Trophoblast cell (in vitro differentiated cells and primary cell): ENCODE results near the gene COMMD4.

ENCODE experiments used
- DNase-seq, 2 donors: peaks; one replicate each; pipeline ENCODE4 v3.0.0-alpha.2; 2016
- H2AFZ ChIP-seq: 2 replicates; pipeline ENCODE4 v1.6.1; 2013; ENCODE audit warnings: low read length, moderate library complexity, mild to moderate bottlenecking; ENCODE audit not compliant: insufficient read depth, poor library complexity
- H2AK5ac ChIP-seq: 2 replicates; pipeline ENCODE4 v1.6.1; 2013; ENCODE audit warnings: mild to moderate bottlenecking, low read length
- H2BK120ac ChIP-seq: 2 replicates; pipeline ENCODE4 v1.6.1; 2013; ENCODE audit warnings: low read length, mild to moderate bottlenecking, moderate library complexity; ENCODE audit not compliant: insufficient read depth, poor library complexity
- H2BK12ac ChIP-seq: 2 replicates; pipeline ENCODE4 v1.6.1; 2013; ENCODE audit warnings: mild to moderate bottlenecking, low read length, moderate library complexity
- H2BK5ac ChIP-seq: 2 replicates; pipeline ENCODE4 v1.6.1; 2013; ENCODE audit warnings: low read length, low read depth, moderate library complexity, mild to moderate bottlenecking; ENCODE audit not compliant: poor library complexity
- H3K14ac ChIP-seq: 2 replicates; pipeline ENCODE4 v1.6.1; 2013; ENCODE audit warnings: mild to moderate bottlenecking, low read length
- H3K18ac ChIP-seq: 2 replicates; pipeline ENCODE4 v1.6.1; 2013; ENCODE audit warnings: mild to moderate bottlenecking, low read length
- H3K23ac ChIP-seq: 2 replicates; pipeline ENCODE4 v1.6.1; 2013; ENCODE audit warnings: low read length
- H3K27ac ChIP-seq: 2 replicates; pipeline ENCODE4 v1.5.1; 2013; ENCODE audit warnings: low read depth, mild to moderate bottlenecking, inconsistent platforms, low read length, moderate library complexity
- H3K27me3 ChIP-seq: 2 replicates; pipeline ENCODE4 v1.6.1; 2013; ENCODE audit warnings: inconsistent platforms, mild to moderate bottlenecking, low read length, moderate library complexity; ENCODE audit not compliant: insufficient read depth
- H3K36me3 ChIP-seq, 2 experiments: 1 replicate in 1 of 2; 2 replicates in 1 of 2; pipeline ENCODE4 v1.6.1; 2013; ENCODE audit warnings: low read length in 2 of 2, mild to moderate bottlenecking in 2 of 2, moderate library complexity in 1 of 2; ENCODE audit not compliant: insufficient read depth in 2 of 2, control insufficient read depth in 1 of 2
- H3K4ac ChIP-seq: 2 replicates; pipeline ENCODE4 v1.6.1; 2013; ENCODE audit warnings: low read depth, mild to moderate bottlenecking, low read length, moderate library complexity
- H3K4me1 ChIP-seq, 2 experiments: 1 replicate in 1 of 2; 2 replicates in 1 of 2; pipeline ENCODE4 v1.6.1; 2013; ENCODE audit warnings: low read length in 2 of 2, mild to moderate bottlenecking in 2 of 2, moderate library complexity in 1 of 2; ENCODE audit not compliant: insufficient read depth in 2 of 2, control insufficient read depth in 1 of 2
- H3K4me2 ChIP-seq: 2 replicates; pipeline ENCODE4 v1.6.1; 2013; ENCODE audit warnings: inconsistent platforms, mild to moderate bottlenecking, low read length, moderate library complexity
- H3K4me3 ChIP-seq: 2 replicates; pipeline ENCODE4 v1.5.1; 2013; ENCODE audit warnings: mild to moderate bottlenecking, low read depth, low read length, inconsistent platforms
- H3K79me1 ChIP-seq: one replicate; pipeline ENCODE4 v1.6.1; 2013; ENCODE audit warnings: low read length
- H3K79me2 ChIP-seq: 2 replicates; pipeline ENCODE4 v1.6.1; 2013; ENCODE audit warnings: low read length, mild to moderate bottlenecking; ENCODE audit not compliant: control insufficient read depth, insufficient read depth, poor library complexity
- H3K9ac ChIP-seq: 2 replicates; pipeline ENCODE4 v1.6.1; 2013; ENCODE audit warnings: mild to moderate bottlenecking, low read length
- H3K9me3 ChIP-seq: 2 replicates; pipeline ENCODE4 v1.6.1; 2013; ENCODE audit warnings: low read depth, mild to moderate bottlenecking, control low read depth, inconsistent platforms, low read length; ENCODE audit not compliant: insufficient read depth
- H4K12ac ChIP-seq: 2 replicates; pipeline ENCODE4 v1.6.1; 2013; ENCODE audit warnings: low read depth, mild to moderate bottlenecking, low read length, moderate library complexity
- H4K8ac ChIP-seq: 2 replicates; pipeline ENCODE4 v1.6.1; 2013; ENCODE audit warnings: low read depth, mild to moderate bottlenecking, low read length, moderate library complexity
- H4K91ac ChIP-seq: one replicate; pipeline ENCODE4 v1.6.1; 2013; ENCODE audit warnings: low read depth, mild to moderate bottlenecking, low read length, moderate library complexity
- WGBS: extraction: QIAGEN DNeasy Blood & Tissue Kit; methylation state at CpG from one replicate; pipeline ENCODE4 v1.1.7; 2013; ENCODE audit warnings: missing lambda C conversion rate; ENCODE audit not compliant: insufficient read length, insufficient coverage; ENCODE audit errors: extremely low coverage; 5-methylcytosine and 5-hydroxymethylcytosine counted together

Gene COMMD4

DNA sequence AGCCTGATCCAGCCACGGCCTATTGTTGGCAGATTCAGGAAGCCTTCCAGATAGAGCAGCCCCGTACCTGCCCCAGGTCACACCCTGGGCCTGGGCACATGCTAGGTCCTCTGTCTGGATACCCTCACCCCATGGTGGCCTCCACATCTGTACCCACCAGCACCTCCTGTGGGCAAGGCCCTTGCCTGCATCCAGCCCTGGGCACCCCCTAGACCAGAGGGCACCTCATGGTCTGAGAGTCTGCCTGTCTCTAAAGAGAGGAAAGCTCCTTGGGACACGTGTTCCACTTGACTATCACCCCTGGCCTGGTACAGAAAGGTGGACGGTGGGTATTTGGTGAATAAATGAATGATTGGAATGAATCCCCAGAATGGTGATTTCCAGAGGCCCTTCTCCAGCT is 8.9 kb upstream of the COMMD4 start:
- no peak overlapping the region for H2BK5ac ChIP-seq
- H3K18ac ChIP-seq: no peak overlapping the region
- no peak overlapping the region for H3K23ac ChIP-seq
- H4K8ac ChIP-seq: no peak overlapping the region
- H4K91ac ChIP-seq: no peak overlapping the region
- H2AFZ ChIP-seq: no peak overlapping the region
- no peak overlapping the region for H3K4me3 ChIP-seq
- H3K79me1 ChIP-seq: no peaks in the 10 kb centered on the region
- no peak overlapping the region for H3K9ac ChIP-seq
- H3K4me2 ChIP-seq: no peak overlapping the region
- H3K14ac ChIP-seq: no peak overlapping the region
- H3K36me3 ChIP-seq: no peaks in the 10 kb centered on the region
- no peaks in the 10 kb centered on the region for H3K4me1 ChIP-seq
- WGBS: no CpG with 5 or more reads among the region's 4 CpGs
- H3K27ac ChIP-seq: no peak overlapping the region
- no peak overlapping the region for H2BK120ac ChIP-seq
- no peak overlapping the region for H2AK5ac ChIP-seq
- no peak for DNase-seq
- H3K9me3 ChIP-seq: no peaks in the 10 kb centered on the region
- no peaks in the 10 kb centered on the region for H3K27me3 ChIP-seq
- H3K79me2 ChIP-seq: no peaks in the 10 kb centered on the region
- no peak overlapping the region for H4K12ac ChIP-seq
- H3K4ac ChIP-seq: no peak overlapping the region
- H2BK12ac ChIP-seq: no peak overlapping the region

DNA sequence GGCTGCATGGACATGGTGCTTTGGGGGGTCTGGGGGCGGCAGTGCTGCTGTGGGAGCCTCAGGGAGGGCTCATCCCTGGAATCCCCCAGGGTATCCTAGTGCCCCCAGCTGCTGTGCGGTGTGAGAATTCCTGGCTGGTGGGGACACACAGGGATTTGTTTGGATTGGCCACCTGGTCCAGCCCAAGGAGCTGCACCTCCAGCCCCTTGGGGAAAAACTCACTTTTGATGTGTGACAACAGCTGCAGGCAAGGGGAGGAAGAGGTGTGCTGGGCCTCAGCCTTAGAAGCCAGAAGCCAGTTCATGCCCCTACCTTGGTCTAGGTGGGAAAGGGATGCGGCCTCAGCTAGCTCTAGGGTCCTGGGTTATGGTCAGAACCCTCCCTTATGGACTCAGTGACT is 8.4 kb upstream of the COMMD4 start:
- no peaks in the 10 kb centered on the region for H3K79me1 ChIP-seq
- H2AK5ac ChIP-seq: no peak overlapping the region
- H3K18ac ChIP-seq: no peak overlapping the region
- no peaks in the 10 kb centered on the region for H3K4me1 ChIP-seq
- H3K36me3 ChIP-seq: no peaks in the 10 kb centered on the region
- no peak overlapping the region for H4K8ac ChIP-seq
- H2BK5ac ChIP-seq: no peak overlapping the region
- H3K9ac ChIP-seq: no peak overlapping the region
- no peak overlapping the region for H2BK120ac ChIP-seq
- H3K27ac ChIP-seq: no peak overlapping the region
- H3K4ac ChIP-seq: no peak overlapping the region
- no peaks in the 10 kb centered on the region for H3K27me3 ChIP-seq
- no peak overlapping the region for H4K91ac ChIP-seq
- no peaks in the 10 kb centered on the region for H3K9me3 ChIP-seq
- WGBS: no CpG with 5 or more reads among the region's 3 CpGs
- H3K14ac ChIP-seq: no peak overlapping the region
- no peak for DNase-seq
- H3K4me2 ChIP-seq: no peak overlapping the region
- no peak overlapping the region for H3K4me3 ChIP-seq
- no peak overlapping the region for H2BK12ac ChIP-seq
- H2AFZ ChIP-seq: no peak overlapping the region
- no peaks in the 10 kb centered on the region for H3K79me2 ChIP-seq
- no peak overlapping the region for H4K12ac ChIP-seq
- no peak overlapping the region for H3K23ac ChIP-seq

GRCh38 chr15:75328493-75329314 is 7.2 kb upstream of the COMMD4 start:
- Histone ChIP-seq H2BK5ac (no peak overlapping the region), H3K23ac (no peak overlapping the region), H2BK120ac (no peak overlapping the region), H2BK12ac (no peak overlapping the region), H4K91ac (no peak overlapping the region), H2AFZ (no peak overlapping the region), H3K27ac (no peak overlapping the region), H3K27me3 (no peaks in the 10 kb centered on the region), H3K18ac (no peak overlapping the region), H3K4ac (no peak overlapping the region), H3K79me2 (no peaks in the 10 kb centered on the region), H3K4me3 (no peak overlapping the region), H2AK5ac (no peak overlapping the region), H3K14ac (no peak overlapping the region), H3K4me1 (no peaks in the 10 kb centered on the region), H3K79me1 (no peaks in the 10 kb centered on the region), H3K36me3 (no peaks in the 10 kb centered on the region), H3K9ac (no peak overlapping the region), H4K12ac (no peak overlapping the region), H4K8ac (no peak overlapping the region), H3K4me2 (no peak overlapping the region), H3K9me3 (no peaks in the 10 kb centered on the region)
- no CpG with 5 or more reads among the region's 10 CpGs for WGBS
- DNase-seq: no peak

GRCh38 chr15:75329571-75329970 is 6.3 kb upstream of the COMMD4 start:
- H3K23ac ChIP-seq: no peak overlapping the region
- H2BK120ac ChIP-seq: no peak overlapping the region
- no peak overlapping the region for H3K4ac ChIP-seq
- H3K14ac ChIP-seq: no peak overlapping the region
- H3K4me3 ChIP-seq: no peak overlapping the region
- no peaks in the 10 kb centered on the region for H3K79me1 ChIP-seq
- no peak overlapping the region for H3K18ac ChIP-seq
- no peaks in the 10 kb centered on the region for H3K36me3 ChIP-seq
- H4K8ac ChIP-seq: no peak overlapping the region
- WGBS: no CpG with 5 or more reads among the region's 2 CpGs
- no peak overlapping the region for H2AK5ac ChIP-seq
- H3K27me3 ChIP-seq: no peaks in the 10 kb centered on the region
- no peak overlapping the region for H4K91ac ChIP-seq
- H2BK12ac ChIP-seq: no peak overlapping the region
- H3K9me3 ChIP-seq: no peaks in the 10 kb centered on the region
- no peak overlapping the region for H4K12ac ChIP-seq
- H3K27ac ChIP-seq: no peak overlapping the region
- no peak overlapping the region for H2AFZ ChIP-seq
- no peak overlapping the region for H3K9ac ChIP-seq
- no peaks in the 10 kb centered on the region for H3K79me2 ChIP-seq
- no peaks in the 10 kb centered on the region for H3K4me1 ChIP-seq
- H2BK5ac ChIP-seq: no peak overlapping the region
- H3K4me2 ChIP-seq: no peak overlapping the region
- DNase-seq: no peak
